Psoas muscle (tissue), 8 donors: Measurements from ENCODE around the gene TOLLIP. TPM values are rescaled to one million over a fixed set of nuclear protein-coding genes. Genes with fewer than 3 reads are reported as not detected.
"Not testable (repeated sequence)": the region's sequence is repeated elsewhere in the genome, so short reads cannot be mapped to it uniquely, and the experiment has no call there.

Experiments
- ATAC-seq, 4 donors: fragments of 200-7000 bp; cut with Tn5 transposase; one replicate each; pipeline ENCODE4 v1.9.1; 2020; ENCODE audit warnings: moderate library complexity in 3 of 4, mild to moderate bottlenecking in 2 of 4
- DNase-seq, 2 donors: peaks; one replicate each; pipeline ENCODE4 v3.0.0-alpha.2; 2020
- H3K27ac ChIP-seq: fragments of 200-600 bp; one replicate; pipeline ENCODE4 v1.8.0; 2022
- H3K27me3 ChIP-seq, 3 donors: fragments of 200-600 bp in 1 of 3; one replicate each; pipeline versions ENCODE4 v1.6.1 to v1.8.0; 2013 to 2022; ENCODE audit warnings: low read length in 2 of 3, mild to moderate bottlenecking in 2 of 3, moderate library complexity in 1 of 3; ENCODE audit not compliant: insufficient read depth in 3 of 3
- H3K36me3 ChIP-seq, 2 donors: fragments of 200-600 bp in 1 of 2; one replicate each; pipeline versions ENCODE4 v1.6.1 to v1.8.0; 2013 to 2022; ENCODE audit warnings: low read depth in 1 of 2, mild to moderate bottlenecking in 1 of 2, moderate library complexity in 1 of 2; ENCODE audit not compliant: insufficient read depth in 1 of 2
- H3K4me1 ChIP-seq: fragments of 200-600 bp; one replicate; pipeline ENCODE4 v1.8.0; 2022
- H3K4me3 ChIP-seq: fragments of 200-600 bp; one replicate; pipeline ENCODE4 v1.8.0; 2022; ENCODE audit warnings: mild to moderate bottlenecking
- H3K9me3 ChIP-seq: fragments of 200-600 bp; one replicate; pipeline ENCODE4 v1.8.0; 2022
- CTCF ChIP-seq: fragments of 200-600 bp; IDR thresholded peaks from one replicate; pipeline ENCODE4 v1.8.0; 2022; ENCODE audit warnings: antibody characterized with exemption
- WGBS, 3 donors: extraction: QIAGEN DNeasy Blood & Tissue Kit; methylation state at CpG; one replicate each; pipeline versions ENCODE4 v1.1.6 to v1.1.7; 2013; 5-methylcytosine and 5-hydroxymethylcytosine counted together
- intact Hi-C, 2 donors: fragments of 100-400 bp; cut with DNase I; formaldehyde crosslinking; loops; one replicate each; pipeline versions ENCODE4 v1.11.0 to v1.14.2; 2022
- polyA plus RNA-seq, 3 donors: library from polyadenylated mRNA; stranded (reverse); fragments of 200-250 nt; gene quantifications; one replicate each; pipeline ENCODE4 v1.2.3, GENCODE V29; 2013
- total RNA-seq, 4 donors: library from RNA; stranded (reverse); fragmentation: NEBNext Ultra II Directional in 2 of 4; extraction: Animal tissue kit (Norgen Biotek cat#: 25700) in 2 of 4; gene quantifications; one replicate each; pipeline versions ENCODE4 v1.2.1 to v1.2.4, GENCODE V29; 2021 to 2023
- donor health status: healthy with polysubstance abuse.
- donor health status: DM: no; HTN: no; CAD: no; lungs with moderate emphysema.
- donor health status: Bipolar disorder and iron deficiency.
- donor health status: healthy.
- donor health status: DM: yes; HTN: yes; CAD: no.
- donor health status: DM: no; HTN: no; CAD: no.
- donor health status: DM: no; HTN: no; CAD: no.
- donor health status: DM: yes; HTN: yes; CAD: no.

TOLLIP gene
- total and polyA plus RNA-seq, 7 donors, result 33.5 to 74.6 (median 56.4) TPM

GRCh38 chr11:1342946-1343345, 33.5 kb upstream of the TOLLIP start:
- H3K36me3 ChIP-seq, result no peaks in the 10 kb centered on the region
- no peak overlapping the region for H3K4me3 ChIP-seq
- no peaks in the 10 kb centered on the region for H3K4me1 ChIP-seq
- no peak overlapping the region for H3K27ac ChIP-seq
- TF ChIP-seq CTCF, result no peak
- no peak for ATAC-seq
- intact Hi-C loops, result loop anchor here in 1 of 2 donors (2.0 kb wide), 1 partner anchor 50 kb away; no protein-coding TSS in a partner anchor
- DNase-seq, result no peak
- H3K9me3 ChIP-seq, result no peaks in the 10 kb centered on the region
- 77 to 90% (median 80%) methylated on average over 10 of the region's 10 CpGs for WGBS, 3 donors
- no peaks in the 10 kb centered on the region for H3K27me3 ChIP-seq

GRCh38 chr11:1341928-1342524, 32.6 kb upstream of the TOLLIP start:
- Histone ChIP-seq H3K27ac (no peak overlapping the region), H3K4me3 (no peak overlapping the region), H3K27me3 (no peaks in the 10 kb centered on the region), H3K36me3 (no peaks in the 10 kb centered on the region), H3K9me3 (no peaks in the 10 kb centered on the region), H3K4me1 (no peaks in the 10 kb centered on the region)
- TF ChIP-seq CTCF, result no peak
- intact Hi-C loops, result loop anchor here in 1 of 2 donors (2.0 kb wide), 1 partner anchor 51 kb away; no protein-coding TSS in a partner anchor
- DNase-seq (no peak), ATAC-seq (peak in 1 of 4 donors; percentile 32)
- WGBS, 3 donors, result 43 to 49% (median 44%) methylated on average over 16 to 17 of the region's 17 CpGs

GRCh38 chr11:1341226-1341625, 31.8 kb upstream of the TOLLIP start:
- H3K4me1 ChIP-seq, H3K9me3 ChIP-seq, intact Hi-C loops, H3K27ac ChIP-seq, ATAC-seq, H3K27me3 ChIP-seq, H3K36me3 ChIP-seq, H3K4me3 ChIP-seq, DNase-seq: not testable (repeated sequence)
- WGBS, 3 donors, result 77 to 81% (median 79%) methylated on average over 10 of the region's 10 CpGs

- DNase-seq, result no peak
- Histone ChIP-seq H3K27me3 (no peaks in the 10 kb centered on the region), H3K36me3 (no peaks in the 10 kb centered on the region), H3K4me1 (peaks cover 8% of the 10 kb centered on the region), H3K9me3 (no peaks in the 10 kb centered on the region), H3K4me3 (no peak overlapping the region), H3K27ac (no peak overlapping the region)
- WGBS, 3 donors, result 50 to 54% (median 52%) methylated on average over 12 of the region's 12 CpGs
- intact Hi-C loops, result no loop called here
- no peak for ATAC-seq
- TF ChIP-seq CTCF, result no peak
Measured at GRCh38 chr11:1340111-1340510, 30.7 kb upstream of the TOLLIP start.

- Histone ChIP-seq H3K4me3 (no peak overlapping the region), H3K27ac (no peak overlapping the region), H3K36me3 (no peaks in the 10 kb centered on the region), H3K4me1 (peaks cover 10% of the 10 kb centered on the region), H3K9me3 (no peaks in the 10 kb centered on the region), H3K27me3 (no peaks in the 10 kb centered on the region)
- intact Hi-C loops, result loop anchor here (5.0 kb wide), 2 partner anchors 37 to 233 kb away; partner anchors contain the start of gene DUSP8 (in 1 of the 2)
- ATAC-seq (no peak), DNase-seq (no peak)
- WGBS, 3 donors, result 42 to 63% (median 53%) methylated on average over 15 of the region's 15 CpGs
- no peak for TF ChIP-seq CTCF
Measured at GRCh38 chr11:1339066-1339675, 29.7 kb upstream of the TOLLIP start.
